Jurkat, Clone E6-1 (cell line): ENCODE results near the gene KLHL18.
"Not testable (repeated sequence)": the region's sequence is repeated elsewhere in the genome, so short reads cannot be mapped to it uniquely, and the experiment has no call there.

Source experiments
- DNase-seq: peaks from one replicate; pipeline ENCODE4 v3.0.0-alpha.2; 2011; ENCODE audit warnings: low read depth, low spot score
- H3K4me3 ChIP-seq: 2 replicates; pipeline ENCODE4 v1.5.1; 2011; ENCODE audit warnings: mild to moderate bottlenecking, low read length, control low read depth, moderate library complexity

KLHL18 gene

GRCh38 chr3:47344971-47345370 is 62.2 kb downstream of the KLHL18 start:
- DNase-seq, result no peak
- no peak overlapping the region for H3K4me3 ChIP-seq

GRCh38 chr3:47347217-47347801 is 64.6 kb downstream of the KLHL18 start:
- no peak overlapping the region for H3K4me3 ChIP-seq
- DNase-seq, result no peak

- H3K4me3 ChIP-seq, result no peak overlapping the region
- no peak for DNase-seq
These were observed 65.8 kb downstream of the KLHL18 start for GRCh38 chr3:47348411-47349154.

DNA sequence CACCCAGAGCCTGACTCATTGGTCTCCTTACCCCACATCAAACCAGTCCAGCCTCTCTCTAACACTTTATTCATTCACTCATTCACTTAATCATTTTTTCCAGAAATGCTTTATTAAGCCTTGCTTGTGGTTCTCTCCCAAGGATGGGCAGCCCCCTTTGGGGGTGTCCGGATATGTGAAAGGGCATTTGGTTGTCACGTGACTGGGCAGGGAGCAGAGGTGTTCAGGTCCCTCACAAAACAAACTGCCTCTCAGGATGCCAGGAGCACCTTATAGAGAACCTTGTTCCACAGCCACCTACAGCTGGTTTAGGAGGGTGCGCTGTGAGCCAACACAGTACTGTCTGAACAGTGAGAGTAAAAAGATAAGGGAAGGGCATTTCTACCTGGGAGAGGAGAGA is 72.3 kb downstream of the KLHL18 start:
- no peak for DNase-seq

GRCh38 chr3:47356201-47356600 is 73.5 kb downstream of the KLHL18 start:
- no peak for DNase-seq
- H3K4me3 ChIP-seq, result no peak overlapping the region

More for the DNA sequence above, 72.3 kb downstream of the KLHL18 start:
- no peak overlapping the region for H3K4me3 ChIP-seq

DNA sequence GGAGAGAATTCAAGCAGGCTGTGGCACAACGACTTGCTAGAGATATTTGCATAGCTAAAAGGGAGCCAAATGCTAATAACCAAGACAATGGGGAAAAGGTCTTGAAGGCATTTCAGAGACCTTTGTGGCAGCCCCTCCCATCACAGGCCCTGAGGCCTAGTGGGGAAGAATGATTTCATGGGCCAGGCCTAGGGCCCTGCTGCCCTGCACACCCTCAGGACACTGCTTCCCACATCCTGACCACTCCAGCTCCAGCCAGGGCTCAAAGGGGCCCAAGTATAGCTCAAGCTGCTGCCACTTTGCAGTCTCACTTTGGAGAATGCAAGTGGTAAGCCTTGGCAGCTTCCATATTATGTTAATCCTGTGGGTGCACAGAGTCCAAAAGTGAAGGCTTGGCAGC is 76.6 kb downstream of the KLHL18 start:
- H3K4me3 ChIP-seq, result no peak overlapping the region

GRCh38 chr3:47360110-47360517 is 77.4 kb downstream of the KLHL18 start:
- H3K4me3 ChIP-seq, DNase-seq: not testable (repeated sequence)

More for the DNA sequence above, 76.6 kb downstream of the KLHL18 start:
- no peak for DNase-seq

GRCh38 chr3:47362701-47363100 is 80.0 kb downstream of the KLHL18 start:
- H3K4me3 ChIP-seq, result no peak overlapping the region
- DNase-seq, result peak; percentile 60

DNA sequence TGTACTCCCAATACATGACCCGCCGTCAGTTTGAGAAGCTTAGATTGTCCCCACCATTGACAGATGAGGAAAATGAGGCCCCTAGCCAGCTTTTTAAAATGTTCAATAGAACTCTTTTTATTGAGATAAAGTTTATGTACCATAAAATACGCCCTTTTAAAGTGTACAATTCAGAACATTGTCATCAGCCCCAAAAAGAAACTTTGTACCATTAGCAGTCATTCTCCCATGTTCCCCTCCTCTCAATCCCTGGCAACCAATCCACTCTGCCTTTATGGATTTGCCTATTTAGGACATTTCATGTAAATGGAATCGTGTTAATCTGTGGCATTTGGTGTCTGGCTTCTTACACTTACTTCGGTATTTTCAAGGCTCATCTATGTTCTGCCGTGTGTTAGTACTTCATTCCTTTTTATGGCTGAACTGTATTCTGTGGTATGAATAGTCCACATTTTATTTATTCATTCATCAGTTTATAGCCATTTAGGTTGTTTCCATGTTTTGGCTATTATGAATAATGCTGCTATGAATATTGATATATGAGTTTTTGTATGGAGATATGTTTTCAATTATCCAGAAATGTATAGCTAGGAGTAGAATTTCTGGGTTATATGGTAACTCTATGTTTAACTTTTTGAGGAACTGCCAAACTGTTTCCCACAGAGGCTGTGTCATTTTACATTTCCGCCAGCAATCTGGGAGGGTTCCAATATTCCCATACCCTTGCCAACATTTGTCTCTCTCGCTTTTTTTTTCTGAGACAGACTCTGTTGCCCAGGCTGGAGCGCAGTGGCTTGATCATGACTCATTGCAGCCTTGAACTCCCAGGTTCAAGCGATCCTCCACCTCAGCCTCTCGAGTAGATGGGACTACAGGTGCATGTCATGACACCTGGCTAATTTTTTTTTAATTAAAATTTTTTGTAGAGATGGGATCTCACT is 82.7 kb downstream of the KLHL18 start:
- no peak overlapping the region for H3K4me3 ChIP-seq
- no peak for DNase-seq

DNA sequence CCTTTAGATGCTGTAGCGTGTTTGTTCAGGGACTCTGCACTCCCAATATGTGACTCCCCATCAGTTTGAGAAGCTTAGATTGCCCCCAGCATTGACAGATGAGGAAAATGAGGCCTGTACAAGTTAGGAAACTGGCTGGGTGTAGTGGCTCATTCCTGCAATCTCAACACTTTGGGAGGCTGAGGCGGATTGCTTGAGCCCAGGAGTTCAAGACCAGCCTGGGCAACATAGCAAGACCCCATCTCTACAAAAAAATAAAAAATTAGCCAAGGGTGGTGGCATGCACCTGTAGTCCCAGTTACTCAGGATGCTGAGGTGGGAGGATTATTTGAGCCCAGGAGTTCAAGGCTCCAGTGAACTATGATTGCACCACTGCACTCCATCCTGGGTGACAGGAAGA is 84.1 kb downstream of the KLHL18 start:
- no peak for DNase-seq
- H3K4me3 ChIP-seq, result no peak overlapping the region

- no peak overlapping the region for H3K4me3 ChIP-seq
- DNase-seq, result no peak
These were observed 84.9 kb downstream of the KLHL18 start for GRCh38 chr3:47367631-47368030.

DNA sequence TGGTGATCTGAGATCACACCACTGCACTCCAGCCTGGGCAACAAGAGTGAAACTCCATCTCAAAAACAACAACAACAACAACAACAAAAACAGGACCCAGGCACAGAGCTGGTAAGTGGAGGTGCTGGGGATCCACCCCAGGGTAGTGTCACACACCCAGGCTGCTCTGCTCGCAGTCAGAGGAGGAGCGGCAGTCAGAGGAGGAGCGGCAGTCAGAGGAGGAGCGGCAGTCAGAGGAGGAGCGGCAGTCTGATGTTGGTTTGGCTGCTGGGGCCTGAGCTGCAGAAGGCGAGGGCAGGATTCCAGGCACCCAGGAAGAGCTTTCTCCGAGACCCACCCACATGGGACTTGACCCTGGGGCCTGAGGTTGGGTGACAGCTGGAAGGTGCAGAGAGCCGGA is 87.3 kb downstream of the KLHL18 start:
- H3K4me3 ChIP-seq, DNase-seq: not testable (repeated sequence)

GRCh38 chr3:47370887-47371697 is 88.3 kb downstream of the KLHL18 start:
- no peak for DNase-seq
- H3K4me3 ChIP-seq, result no peak overlapping the region

DNA sequence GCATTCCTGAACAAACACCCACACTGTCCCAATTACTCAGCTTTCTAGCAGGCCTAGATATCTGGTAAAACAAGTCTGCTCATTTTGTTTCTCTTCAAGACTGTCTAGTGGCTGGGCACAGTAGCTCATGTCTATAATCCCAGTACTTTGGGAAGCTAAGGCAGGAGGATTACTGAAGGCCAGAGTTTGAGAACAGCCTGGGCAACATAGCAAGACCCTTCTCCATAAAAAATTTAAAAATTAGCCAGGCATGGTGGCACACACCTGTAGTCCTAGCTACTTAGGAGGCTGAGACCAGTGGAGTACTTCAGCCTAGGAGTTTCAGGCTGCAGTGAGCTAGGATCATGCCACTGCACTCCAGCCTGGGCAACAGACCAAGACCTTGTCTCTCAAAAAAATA is 91.8 kb downstream of the KLHL18 start:
- no peak for DNase-seq
- H3K4me3 ChIP-seq, result no peak overlapping the region

DNA sequence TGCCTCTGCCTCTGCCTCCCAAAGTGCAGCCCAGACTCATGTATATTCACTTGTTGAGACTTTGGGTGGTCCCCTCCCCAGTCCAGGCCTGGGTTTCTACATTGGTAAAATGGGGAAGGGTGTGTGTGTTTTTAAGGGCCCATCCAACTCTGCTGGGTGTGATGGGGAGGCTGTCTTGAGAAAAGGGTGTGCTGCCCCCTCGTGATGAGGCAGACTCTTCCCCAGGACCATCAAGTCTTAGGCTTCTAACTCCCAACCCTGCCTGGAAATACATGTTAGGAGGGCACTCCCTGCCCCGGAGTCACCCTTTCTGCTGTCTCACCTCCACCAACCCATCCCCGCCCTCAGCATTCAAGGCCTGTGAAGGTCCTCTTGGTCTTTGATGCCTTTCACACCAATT is 93.6 kb downstream of the KLHL18 start:
- no peak for DNase-seq

DNA sequence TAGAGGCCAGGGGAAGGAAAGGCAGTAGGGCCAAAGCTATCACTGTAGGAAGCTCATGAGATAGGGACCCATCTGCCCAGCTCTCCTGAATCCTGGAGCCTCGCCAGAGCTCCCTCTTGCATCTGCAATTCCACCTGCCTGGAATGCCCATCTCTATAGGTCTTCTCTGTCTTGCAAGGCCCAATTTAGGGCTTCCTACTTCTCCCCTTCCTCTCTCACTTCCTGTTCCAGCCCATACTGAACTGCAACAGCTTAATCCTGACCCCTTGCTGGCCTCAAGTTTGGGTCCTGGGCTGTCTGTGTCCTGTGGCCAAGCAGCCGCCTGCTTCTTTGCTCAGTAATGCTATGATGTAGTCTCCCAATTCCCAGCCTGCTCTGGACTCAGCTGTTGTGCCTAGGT is 94.4 kb downstream of the KLHL18 start:
- H3K4me3 ChIP-seq, result no peak overlapping the region
- no peak for DNase-seq

More for the DNA sequence above, 93.6 kb downstream of the KLHL18 start:
- no peak overlapping the region for H3K4me3 ChIP-seq

- DNase-seq, result no peak
- no peak overlapping the region for H3K4me3 ChIP-seq
These were observed 96.1 kb downstream of the KLHL18 start for GRCh38 chr3:47378869-47379268.

GRCh38 chr3:47379411-47379899 is 96.7 kb downstream of the KLHL18 start:
- peak overlapping the region; percentile 93 for H3K4me3 ChIP-seq
- no peak for DNase-seq

GRCh38 chr3:47380026-47380600 is 97.4 kb downstream of the KLHL18 start:
- H3K4me3 ChIP-seq, result peak overlapping the region; percentile 93
- DNase-seq, result no peak
